Left hindlimb (tissue), 1 donor: ENCODE results near the gene GCNT3.

Experiments
- DNase-seq: peaks from one replicate; pipeline ENCODE4 v3.0.0-alpha.2; 2018

The GCNT3 gene, protein sequence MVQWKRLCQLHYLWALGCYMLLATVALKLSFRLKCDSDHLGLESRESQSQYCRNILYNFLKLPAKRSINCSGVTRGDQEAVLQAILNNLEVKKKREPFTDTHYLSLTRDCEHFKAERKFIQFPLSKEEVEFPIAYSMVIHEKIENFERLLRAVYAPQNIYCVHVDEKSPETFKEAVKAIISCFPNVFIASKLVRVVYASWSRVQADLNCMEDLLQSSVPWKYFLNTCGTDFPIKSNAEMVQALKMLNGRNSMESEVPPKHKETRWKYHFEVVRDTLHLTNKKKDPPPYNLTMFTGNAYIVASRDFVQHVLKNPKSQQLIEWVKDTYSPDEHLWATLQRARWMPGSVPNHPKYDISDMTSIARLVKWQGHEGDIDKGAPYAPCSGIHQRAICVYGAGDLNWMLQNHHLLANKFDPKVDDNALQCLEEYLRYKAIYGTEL

DNA sequence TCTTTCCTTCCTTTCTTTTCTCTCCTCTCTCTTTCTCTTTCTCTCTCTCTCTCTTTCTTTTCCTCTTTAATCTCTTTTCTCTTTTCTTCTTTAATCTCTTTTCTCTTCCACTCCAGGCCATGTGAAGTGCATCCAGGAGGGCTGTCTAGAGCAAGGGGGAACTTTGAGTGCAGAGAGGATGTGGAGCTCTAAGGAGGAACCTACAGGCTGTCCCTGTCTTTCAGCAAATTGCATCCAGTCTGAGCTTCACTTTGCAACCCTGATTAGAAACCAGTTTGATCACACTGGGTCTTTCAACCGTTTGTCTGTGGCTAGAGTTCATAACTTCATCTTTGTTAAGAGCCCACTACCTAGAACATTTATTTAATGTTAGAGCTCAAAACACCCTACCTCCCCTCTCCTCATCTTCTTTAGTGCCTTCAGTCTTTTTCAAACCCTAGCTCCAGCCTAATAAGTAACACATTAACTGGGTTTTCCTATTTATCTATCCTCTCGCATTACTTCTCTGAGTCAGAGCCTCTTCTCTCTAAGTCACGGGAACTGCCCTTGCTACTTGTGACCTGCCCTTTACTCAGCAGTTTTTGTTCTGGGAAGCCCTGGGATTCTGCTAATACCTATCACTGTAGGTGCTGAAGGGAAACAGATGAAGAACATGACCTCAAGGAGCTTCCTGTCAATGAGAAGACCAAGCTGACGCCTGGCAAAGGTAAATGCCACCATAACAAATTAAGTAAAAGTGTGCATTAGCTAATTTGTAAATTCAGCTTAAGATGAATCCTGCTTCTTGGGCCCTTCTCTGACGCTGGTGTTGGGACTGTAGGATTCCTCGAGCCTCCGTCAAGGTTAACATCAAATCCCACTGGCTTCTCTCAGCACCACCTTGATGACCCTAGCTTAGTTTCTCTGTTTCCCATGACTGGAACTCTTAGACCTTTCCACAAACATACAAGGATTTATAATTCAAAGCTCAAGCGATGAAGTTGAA lies at the start of gene GCNT3:
Gene GCNT3, plus strand, starts transcription at position 508 of the 985 bp plus-strand sequence. CDS start 6,456 bp downstream, outside the sequence.
- no peak for DNase-seq

DNA sequence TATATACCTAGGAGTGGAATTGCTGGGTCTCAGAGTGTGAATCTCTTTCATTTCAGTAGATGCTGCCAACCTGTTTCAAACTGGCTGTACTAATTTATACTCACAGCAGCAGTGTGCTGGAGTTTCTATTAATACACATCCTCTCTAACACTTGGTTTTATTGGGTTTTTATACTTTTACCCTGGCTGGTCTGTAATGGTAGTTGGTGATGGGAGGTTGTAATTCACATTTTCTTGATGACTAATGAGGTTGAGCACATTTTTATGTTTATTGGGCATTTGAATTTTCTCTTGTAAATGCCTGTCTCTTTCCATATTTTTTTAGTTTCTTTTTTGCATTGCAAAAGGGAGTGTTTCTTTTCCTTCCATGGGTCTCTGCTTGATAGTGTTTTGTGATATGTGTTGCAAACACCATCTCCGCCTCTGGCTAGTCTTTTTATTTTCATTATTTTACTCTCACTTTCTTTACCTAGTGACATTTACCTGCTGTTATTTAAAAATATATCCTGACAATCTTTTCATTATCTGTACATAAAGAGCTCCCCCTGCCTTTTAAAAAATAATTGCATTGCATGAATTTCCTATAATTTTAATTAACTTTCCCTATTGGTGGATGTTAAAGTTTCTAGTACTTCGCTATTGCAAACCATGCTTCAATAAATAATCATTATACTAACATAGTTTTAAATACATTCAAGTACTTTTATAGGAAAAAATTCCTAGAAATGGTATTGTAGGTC lies 49.0 kb upstream of the GCNT3 start:
- DNase-seq = no peak

DNA sequence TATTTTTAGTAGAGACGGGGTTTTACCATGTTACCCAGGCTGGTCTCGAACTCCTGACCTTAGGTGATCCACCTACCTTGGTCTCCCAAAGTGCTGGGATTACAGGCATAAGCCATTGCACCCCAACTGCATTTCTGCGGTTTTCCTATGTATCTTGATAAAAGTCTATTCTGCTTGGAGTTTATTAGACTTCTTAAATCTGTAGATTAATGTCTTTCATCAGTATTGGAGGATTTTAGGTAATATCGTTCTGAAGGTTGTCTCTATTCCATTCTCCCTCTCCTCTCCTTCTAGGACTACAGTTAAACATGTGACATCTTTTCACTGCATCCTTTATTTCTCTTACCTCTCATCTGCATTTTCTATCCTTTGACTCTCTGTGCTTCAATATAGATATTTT lies 46.3 kb upstream of the GCNT3 start:
- no peak for DNase-seq

DNA sequence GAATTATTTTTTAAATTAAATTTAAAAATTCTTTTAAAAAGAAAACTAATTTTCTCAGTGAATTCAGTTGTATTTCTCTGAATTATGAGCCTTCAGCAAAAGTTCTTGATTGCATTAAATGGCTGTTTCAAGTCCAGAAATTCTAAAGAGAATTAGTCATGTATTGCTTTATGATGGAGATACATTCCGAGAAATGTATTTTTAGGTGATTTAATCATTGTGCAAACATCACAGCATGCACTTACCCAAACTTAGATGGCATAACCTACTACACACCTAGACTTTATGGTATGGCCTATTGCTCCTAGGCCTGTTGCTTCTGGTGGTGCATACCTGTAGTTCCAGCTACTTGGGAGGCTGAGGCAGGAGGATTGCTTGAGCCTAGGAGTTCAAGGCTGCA lies 44.3 kb upstream of the GCNT3 start:
- no peak for DNase-seq

DNA sequence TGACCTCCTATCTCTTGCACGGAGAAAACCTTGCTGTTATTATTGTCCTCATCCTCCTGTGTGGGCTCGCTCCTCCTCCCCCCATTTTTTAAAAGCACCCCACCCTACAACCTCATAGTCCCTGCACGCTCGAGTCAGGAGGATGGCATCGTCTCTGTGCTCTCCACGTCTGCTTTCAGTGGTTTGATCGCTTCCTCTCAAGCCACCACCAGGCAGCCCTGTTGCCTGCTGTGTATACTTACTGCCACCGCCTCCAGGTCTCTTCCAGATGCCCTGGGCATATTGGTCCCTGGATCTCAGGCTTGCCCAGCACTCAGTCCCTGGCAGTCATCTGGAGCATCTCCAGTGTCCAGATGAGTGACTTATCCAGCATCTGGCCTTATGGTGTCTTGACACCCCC lies 42.1 kb upstream of the GCNT3 start:
- no peak for DNase-seq

DNA sequence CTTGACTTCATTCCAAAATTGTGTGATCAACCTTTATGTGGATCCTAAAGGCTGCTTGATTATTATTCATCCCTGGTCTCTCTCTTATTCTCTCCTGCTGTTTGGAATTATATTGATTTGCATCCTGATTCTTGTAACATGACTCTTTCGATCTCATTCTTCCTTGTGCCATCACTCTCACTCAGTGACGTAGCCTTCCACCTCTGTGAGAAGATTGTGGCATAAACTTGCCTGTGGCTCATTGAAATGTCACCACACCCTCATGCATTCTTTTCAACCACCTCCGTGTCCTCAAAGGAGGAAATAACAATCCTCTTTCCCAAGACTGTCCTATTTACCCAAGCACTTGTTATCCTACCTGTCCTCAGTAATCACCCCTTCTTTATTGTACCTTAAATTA lies 41.3 kb upstream of the GCNT3 start:
- DNase-seq = no peak

DNA sequence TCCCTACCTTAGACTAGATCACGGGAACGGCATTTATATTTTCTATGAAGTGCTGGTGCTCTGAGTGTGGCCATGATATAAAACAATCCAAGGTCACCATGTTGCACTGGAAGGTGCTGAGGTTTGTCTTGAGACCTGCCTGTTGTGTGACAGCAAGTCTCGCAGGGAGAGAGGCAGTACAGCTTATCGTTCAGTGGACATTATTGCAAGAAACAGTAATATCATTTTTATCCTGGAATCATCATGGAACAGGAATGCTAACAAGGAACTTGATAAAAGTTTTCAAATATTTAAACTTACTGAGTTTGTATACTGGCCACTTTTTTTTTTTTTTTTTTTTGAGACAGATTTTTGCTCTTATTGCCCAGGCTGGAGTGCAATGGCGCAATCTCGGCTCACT lies 40.0 kb upstream of the GCNT3 start:
- no peak for DNase-seq

DNA sequence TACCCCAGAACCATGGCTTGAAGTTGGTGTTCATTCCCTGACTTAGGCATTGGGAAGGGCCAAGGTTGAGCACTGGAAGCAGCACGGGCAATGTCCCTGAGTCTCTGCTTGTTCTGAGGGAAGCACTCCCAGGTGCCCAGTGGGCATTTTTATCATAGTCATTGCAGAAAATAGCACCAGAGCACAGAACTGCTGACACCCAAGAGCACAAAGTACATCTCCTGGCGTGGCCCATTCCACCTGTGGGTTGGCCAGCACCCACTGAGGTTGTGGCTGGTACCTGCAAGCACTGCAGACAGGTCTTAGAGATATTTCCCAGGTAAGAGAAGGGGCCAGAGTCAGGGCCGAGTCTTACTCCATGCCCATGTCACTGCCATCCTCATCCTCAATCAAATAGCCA lies 28.5 kb upstream of the GCNT3 start:
- no peak for DNase-seq

DNA sequence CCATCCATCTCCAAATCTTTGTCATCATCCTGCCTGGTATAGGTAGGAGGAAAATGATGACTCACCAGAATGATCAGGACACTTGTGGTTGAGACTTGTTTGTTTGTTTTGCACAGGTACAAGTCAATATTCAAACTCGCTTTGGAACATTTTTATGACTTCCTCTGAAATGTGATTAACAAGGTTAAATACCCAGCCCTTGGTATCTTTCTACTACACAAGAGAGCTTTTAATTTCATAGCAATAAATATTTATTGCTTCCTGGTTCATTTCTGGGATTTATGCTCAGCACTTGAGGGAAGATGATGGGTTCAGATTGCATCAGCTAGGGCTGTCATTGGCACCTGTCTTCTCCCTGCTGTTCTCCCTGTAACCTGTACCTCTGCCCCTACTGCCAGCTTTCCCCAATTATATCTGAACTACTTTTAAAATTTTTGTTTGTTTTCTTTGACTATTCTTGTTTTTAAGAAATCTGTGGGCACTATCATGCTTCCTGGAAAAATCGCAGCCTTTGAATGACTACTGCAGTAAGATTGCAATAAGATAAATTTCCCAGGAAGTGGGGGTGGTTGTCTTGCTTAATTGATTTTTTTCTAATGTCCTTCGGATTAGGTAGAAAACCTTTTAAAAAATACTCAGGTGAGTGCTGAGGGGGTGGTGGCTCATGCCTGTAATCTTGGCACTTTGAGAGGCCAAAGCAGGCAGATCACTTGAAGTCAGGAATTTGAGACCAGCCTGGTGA lies 24.3 kb upstream of the GCNT3 start:
- no peak for DNase-seq

DNA sequence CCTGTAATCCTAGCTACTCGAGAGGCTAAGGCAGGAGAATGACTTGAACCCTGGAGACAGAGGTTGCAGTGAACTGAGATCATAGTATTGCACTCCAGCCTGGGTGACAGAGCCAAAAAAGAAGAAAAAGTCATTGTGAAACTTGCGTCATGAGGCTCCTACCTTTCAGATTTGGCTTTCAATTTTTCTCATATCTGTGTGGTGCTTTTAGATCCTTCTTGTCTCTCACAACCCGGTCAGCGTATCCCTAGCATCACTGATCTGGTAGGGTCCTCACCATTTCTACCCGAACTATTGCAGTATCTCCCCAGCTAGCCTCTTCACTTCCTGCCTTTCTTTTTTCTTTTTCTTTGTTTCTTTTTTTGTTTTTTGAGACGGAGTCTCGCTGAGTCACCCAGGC lies 21.6 kb upstream of the GCNT3 start:
- no peak for DNase-seq

DNA sequence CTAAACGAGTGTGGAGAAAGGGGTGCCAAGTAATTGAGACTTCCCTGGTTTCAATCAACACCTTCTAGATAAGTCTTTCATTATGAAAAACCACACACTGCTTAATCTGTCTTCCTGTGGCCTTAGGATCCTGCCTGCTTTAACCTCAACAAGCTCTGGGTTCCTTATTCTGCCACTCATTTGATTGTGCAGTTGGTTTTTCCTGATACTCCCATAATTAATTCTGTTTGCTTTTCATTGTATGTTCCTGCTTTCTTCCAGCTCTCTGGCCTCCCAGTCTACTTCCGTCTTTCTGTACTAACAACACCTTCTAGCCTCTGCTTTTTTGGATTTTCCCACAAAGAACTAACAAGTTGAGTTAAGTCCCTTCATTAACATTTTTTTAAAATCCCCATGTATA lies 20.2 kb upstream of the GCNT3 start:
- DNase-seq = no peak

DNA sequence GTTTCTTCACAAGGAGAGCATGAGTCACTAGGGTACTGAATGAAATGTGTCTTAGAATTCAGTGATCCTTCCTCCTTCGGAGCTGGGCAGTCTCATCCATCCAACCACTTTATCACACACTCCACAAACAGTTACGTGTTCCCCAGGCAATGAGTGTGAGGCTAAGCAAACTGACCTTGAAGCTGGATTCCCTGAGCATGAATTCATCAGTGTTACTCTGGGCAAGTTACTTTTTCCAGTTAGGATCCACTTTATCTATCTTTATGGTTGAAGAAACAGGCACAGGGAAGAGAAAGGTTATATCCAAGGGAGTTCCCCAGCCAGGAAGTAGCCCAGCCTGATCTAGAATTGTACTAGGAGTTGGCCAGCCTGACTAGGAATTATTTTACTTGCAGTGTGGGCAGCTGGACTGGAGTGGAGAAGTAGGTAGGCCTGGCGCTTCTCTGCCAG lies 17.1 kb upstream of the GCNT3 start:
- DNase-seq = no peak

DNA sequence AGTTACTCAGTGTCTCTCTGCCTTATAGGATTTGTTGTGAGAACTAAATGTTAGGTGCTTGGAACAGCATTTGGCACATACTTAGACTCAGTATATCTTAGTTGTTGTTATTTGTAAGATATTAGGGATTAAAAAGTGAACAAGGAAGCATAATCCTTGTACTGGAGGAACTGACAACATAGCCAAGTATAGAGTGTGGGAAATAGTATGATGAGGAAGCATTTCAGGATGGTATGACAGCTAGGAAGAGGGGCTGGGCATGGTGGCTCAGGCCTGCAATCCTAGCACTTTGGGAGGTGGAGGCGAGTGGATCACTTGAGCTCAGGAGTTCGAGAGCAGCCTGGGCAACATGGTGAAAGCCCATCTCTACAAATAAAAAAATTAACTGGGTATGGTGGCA lies 16.6 kb upstream of the GCNT3 start:
- no peak for DNase-seq

DNA sequence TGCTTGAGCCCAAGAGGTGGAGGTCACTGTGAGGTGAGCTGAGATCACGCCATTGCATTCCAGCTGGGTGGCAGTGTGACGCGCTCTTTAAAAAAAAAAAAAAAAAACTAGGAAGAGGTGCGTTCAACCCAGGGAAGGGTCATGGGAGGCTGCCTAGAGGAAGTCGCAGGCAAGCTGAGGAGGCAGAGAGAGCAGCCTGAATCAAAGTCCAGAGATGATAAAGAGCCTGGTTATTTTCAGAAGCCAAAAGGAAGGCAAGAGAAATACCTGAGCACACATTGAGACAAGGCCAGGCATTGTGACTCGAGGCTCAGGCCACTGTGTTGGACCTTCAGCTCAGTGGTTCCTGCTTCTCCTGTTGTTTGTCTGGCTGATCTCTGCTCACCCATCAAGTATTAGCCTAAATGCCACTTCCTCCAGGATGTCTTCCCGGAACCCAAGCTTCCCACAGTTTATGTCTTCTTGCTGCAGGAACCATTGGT lies 16.1 kb upstream of the GCNT3 start:
- no peak for DNase-seq

DNA sequence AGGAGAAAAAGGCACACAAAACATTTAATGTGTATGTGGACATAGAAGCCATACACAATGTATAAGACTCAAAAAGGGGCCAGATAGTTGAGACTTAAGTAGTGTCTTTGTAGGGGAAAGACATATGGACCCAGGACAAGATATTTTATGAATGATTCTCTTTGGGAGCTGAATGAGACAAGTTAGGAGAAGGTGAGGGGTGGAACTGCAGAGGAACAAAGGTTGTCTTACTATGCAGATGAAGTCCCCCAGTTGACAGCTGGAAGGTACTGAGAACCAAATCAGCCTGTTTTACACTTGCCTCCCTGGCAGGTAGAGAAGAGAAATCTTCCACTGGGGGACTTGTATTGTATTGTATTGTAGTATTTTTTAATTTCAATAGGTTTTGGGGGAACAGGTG lies 14.9 kb upstream of the GCNT3 start:
- no peak for DNase-seq

DNA sequence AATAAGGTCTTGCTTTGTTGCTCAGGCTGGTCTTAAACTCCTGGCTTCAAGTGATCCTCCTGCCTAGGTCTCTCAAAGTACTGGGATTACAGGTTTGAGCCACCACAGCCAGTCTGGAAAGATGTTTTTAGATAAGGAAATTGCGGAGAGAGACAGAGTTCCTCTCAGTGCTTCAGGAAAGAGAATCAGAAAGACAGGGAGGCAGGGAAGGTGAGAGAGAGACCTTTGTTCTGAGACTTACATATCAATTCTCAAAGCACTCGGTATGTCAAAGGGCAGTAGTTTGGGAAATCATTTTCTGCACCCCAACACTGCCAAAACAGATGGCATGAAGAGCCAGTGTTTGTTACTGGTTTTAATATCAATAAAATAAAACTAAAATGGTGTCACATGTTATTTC lies 13.1 kb upstream of the GCNT3 start:
- DNase-seq = no peak

DNA sequence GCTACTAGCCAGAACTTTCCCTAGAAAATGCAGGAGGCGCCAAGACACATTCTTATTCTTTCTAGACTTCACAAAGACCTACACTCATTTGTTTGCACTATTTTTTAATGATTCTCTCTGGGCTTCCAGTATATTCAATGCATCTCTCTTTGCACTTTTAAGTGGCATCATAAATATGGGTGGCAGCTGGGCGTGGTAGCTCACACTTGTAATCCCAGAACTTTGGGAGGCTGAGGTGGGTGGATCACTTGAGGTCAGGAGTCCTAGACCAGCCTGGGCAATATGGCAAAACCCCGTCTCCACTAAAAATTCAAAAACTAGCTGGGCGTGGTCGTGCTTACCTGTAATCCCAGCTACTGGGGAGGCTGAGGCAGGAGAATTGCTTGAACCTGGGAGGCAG lies 5.6 kb upstream of the GCNT3 start:
- DNase-seq = no peak

DNA sequence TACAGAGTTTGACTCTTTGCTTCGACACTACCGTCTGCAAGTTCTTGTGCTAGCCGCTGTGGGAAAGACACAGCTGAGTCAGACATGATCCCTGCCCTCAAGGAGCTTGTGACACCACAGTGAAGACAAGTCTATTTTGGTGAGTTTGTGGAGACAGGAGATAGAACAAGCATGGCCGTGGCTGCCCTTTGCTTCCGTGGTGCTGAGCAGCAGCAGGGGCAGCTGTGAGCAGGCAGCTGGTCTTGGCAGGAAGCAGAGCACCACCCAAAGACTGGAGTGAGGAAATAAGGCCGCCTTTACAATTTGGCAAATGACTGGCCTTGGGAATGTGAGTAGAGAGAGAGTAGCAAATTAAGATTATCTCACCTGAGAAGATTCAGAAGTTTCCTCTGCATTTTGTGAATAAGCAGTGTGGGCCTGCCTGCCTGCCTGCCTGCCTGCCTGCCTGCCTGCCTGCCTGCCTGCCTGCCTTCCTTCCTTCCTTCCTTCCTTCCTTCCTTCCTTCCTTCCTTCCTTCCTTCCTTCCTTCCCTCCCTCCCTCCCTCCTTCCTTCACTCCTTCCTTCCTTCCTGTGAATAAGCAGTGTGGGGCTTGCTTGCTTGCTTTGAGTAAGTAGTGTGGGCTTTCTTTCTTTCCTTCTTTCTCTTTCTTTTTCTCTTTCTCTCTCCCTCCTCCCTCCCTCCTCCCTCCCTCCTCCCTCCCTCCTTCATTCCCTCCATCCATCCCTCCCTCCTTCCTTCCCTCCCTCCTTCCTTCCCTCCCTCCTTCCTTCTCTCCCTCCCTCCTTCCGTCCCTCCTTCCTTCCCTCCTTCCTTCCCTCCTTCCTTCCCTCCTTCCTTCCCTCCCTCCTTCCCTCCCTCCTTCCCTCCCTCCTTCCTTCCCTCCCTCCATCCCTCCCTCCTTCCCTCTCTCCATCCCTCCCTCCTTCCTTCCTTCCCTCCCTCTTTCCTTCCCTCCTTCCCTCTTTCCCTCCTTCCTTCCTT lies 1.6 kb upstream of the GCNT3 start:
- no peak for DNase-seq

DNA sequence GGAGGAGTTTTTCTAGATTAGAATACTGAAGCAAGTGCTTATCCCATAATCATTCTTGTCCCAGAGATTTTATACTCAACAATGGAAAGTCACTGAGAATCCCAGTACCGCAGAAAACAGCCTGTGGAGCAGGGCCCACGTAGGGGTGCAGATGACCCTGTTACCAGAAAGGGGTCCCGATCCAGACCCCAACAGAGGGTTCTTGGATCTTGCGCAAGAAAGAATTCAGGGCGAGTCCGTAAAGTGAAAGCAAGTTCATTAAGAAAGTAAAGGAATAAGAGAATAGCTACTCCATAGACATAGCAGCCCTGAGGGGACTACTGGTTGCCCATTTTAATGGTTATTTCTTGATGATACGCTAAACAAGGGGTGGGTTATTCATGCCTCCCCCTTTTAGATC lies 2.6 kb downstream of the GCNT3 start:
- DNase-seq = no peak

DNA sequence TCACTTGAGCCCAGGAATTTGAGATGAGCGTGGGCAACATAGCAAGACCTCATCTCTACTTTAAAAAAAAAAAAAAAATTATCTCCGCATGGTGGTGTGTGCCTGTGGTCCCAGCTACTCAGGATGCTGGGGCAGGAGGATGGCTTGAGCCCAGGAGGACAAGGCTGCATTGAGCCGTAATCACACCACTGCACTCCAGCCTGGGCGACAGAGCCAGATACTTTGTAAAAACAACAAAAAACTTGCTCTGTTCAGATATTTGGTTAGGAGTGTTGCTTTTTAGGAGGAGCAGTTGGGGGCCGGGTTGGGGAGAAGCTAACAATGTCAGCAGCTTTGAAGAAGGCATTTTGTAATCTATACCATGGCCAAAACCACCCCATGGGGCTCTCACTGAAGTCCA lies 4.1 kb downstream of the GCNT3 start:
- no peak for DNase-seq

DNA sequence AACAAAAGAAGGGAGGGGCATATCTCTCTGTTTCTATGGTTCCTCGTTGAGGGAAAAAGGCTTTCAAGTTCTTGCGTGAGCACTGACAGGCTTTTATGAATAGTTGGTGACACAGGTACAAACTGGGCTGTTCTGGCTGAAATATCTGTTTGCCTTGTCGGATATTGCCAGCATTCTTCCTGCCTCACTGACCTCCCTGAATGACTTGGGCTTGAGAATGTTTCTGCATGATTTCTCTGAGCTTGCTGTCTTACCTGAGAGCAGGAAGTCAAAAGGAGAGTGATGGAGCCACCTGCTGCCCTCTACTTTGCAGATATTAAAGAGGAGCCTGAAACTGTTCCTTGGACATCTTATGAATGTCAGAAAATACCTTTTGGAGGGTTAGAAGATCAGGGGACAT lies 4.8 kb downstream of the GCNT3 start:
- DNase-seq = no peak
